Measurements from ENCODE around the gene SLC5A5.

Gene SLC5A5

GRCh38 chr19:17847538-17848366 is 24.0 kb upstream of the SLC5A5 start, which contains the start of gene JAK3:
Gene JAK3, minus strand, starts transcription at chr19:17847982. Its CDS starts 3,565 bp downstream, at chr19:17844417.
- peak; percentile 82 for DNase-seq

GRCh38 chr19:17848595-17849292 is 23.0 kb upstream of the SLC5A5 start:
- no peak for DNase-seq

- no peak for DNase-seq
These were observed 17.7 kb upstream of the SLC5A5 start for GRCh38 chr19:17854061-17854460.

- DNase-seq: peak; percentile 59
These were observed 16.2 kb upstream of the SLC5A5 start for GRCh38 chr19:17855280-17856152.

- DNase-seq: peak; percentile 100
These were observed 12.0 kb upstream of the SLC5A5 start, which contains the start of gene RPL18A for GRCh38 chr19:17859533-17860330. Gene RPL18A, plus strand, starts transcription at chr19:17859910. Its CDS starts 47 bp downstream, at chr19:17859957.

GRCh38 chr19:17860331-17860992 is 11.3 kb upstream of the SLC5A5 start:
- DNase-seq: no peak

GRCh38 chr19:17860993-17861360 is 10.8 kb upstream of the SLC5A5 start:
- DNase-seq: no peak

GRCh38 chr19:17861542-17862402 is 10.0 kb upstream of the SLC5A5 start:
- DNase-seq: no peak

- no peak for DNase-seq
These were observed 8.8 kb upstream of the SLC5A5 start for GRCh38 chr19:17862711-17863519.

GRCh38 chr19:17863520-17864182 is 8.1 kb upstream of the SLC5A5 start:
- DNase-seq: no peak

- no peak for DNase-seq
These were observed 6.1 kb upstream of the SLC5A5 start for GRCh38 chr19:17865364-17866311.

GRCh38 chr19:17866312-17866963 is 5.3 kb upstream of the SLC5A5 start:
- DNase-seq: no peak

GRCh38 chr19:17866964-17867486 is 4.7 kb upstream of the SLC5A5 start:
- DNase-seq: no peak

- no peak for DNase-seq
These were observed 3.1 kb upstream of the SLC5A5 start for GRCh38 chr19:17868669-17869068.

- DNase-seq: no peak
These were observed 2.6 kb upstream of the SLC5A5 start for GRCh38 chr19:17869114-17869608.

- DNase-seq: no peak
These were observed 490 bp upstream of the SLC5A5 start for GRCh38 chr19:17871032-17871877.

Data from fibroblast of upper back skin (primary cell).